ENCODE measurements around the gene JARID2.

Gene JARID2

DNA sequence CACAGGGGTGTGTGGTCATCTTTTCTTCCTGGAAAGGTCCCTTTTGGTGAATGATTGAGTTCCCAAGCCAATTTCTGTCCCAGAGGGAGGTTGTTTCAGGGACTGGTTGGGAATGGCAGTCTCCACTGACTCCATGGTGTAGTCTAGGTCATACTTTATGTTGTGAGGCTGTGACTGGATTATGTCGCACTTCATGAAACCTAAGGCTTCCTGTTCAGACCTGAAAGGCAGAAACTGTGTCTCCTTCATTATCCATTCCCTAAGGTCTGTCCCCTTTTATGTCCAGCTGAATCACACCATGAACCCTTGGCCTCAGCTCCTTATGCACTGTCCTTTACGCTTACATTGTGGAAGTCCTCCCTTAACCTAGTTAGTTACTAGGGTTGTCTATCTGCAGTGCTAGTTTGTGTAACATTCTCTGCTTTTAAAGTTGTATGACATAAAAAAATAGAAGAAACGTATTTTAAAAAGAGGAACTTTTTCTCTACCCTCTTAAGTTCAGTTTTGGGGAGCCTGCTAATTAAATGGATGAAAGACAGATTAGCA is 191.3 kb downstream of the JARID2 start:
- no peak for DNase-seq (ENCODE audit: low read depth in 2 of 2)

DNA sequence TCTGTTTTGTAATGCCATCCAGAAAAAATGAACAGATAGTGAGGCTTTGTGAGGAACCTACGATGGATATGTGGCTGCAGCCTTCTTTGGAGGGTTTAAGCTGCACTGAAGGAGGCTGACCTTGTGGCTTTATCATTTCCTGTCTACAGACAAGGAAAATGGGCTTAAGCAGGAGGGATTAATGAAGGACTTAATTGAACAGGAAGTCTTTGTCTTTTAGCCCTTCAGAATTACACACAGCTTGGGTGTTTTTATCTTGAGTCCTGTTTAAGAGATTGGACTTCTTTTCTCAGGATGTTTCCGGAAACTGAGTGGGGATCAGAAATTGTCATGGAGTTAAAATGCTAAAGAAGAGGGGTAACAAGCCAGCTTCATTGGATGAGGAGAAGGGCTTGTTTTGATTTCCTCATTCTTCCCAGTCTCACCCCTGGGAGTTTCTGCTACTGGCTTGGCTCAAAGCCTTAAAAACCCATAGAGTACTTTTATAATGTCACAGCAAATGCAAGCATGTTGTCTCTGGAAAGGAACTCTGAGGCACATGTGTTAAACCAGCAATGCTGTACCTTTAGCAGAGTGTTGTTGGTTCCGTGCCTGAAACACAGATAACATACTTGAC is 193.6 kb downstream of the JARID2 start:
- no peak for DNase-seq (ENCODE audit: low read depth in 2 of 2)

DNA sequence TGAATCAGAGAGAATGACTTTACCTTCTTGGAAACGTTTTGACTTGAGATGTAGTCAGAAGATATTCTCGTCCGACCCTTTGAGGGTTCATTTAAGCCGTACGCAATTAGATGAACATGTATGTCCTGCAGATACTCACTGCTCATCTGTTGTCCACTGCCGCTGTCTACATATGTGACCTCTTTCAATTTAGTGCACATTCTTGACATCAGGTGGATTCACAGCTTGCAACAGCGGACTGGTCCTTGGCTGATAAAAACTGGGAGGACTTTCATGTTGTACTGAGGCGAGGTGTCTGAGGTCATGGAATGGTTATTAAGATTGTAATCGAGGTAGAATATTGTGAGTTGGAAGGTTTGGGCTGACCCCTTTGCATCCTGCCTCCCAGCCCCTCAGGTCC is 194.2 kb downstream of the JARID2 start:
- no peak for DNase-seq (ENCODE audit: low read depth in 2 of 2)

DNA sequence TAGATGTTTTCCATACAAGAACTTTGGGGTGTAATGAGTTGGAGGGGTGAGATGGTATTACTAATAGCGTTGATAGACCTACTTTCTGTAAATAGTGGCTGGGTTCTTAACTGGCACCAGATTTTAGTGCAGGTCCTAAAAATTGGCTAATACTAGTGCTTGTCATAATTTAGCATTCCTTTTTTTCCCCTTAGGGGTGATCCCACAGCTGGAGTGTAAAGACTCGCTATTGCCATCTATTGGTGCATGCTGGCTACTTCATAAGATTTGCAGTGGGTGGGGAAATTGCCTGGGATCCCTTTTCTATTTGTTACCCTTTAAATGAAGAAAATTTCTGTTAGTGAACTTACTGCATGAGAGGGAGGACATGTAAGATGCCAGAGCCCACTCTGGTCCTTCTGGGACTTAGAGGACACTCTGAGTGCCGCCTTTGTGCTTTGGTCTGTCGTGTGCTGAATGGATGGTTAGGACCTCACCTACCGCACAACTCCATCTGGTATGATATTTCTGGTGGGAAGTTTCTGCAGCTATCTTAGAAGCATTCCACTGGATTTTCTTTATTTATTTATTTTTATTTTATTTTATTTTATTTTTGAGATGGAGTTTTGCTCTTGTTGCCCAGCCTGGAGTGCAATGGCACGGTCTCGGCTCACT is 195.5 kb downstream of the JARID2 start:
- DNase-seq (ENCODE audit: low read depth in 2 of 2): no peak

DNA sequence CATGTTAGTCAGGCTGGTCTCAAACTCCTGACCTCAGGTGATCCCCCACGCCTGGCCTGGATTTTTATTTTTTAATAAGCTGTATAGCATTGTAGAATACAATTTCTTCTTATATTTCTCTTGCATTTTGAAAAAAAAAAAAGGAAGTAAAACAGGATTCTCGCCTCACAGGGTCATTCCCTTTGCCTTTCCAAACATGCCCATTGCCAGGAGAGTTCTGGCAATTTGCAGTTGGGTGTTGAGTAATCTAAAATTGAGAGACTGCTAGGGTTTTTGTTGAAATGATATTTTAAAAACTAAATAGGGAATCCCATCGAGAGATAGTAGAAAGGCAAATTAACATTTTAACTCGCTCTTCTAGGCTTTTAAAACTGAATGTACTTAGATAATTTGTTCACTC is 196.1 kb downstream of the JARID2 start:
- DNase-seq (ENCODE audit: low read depth in 2 of 2): no peak

DNA sequence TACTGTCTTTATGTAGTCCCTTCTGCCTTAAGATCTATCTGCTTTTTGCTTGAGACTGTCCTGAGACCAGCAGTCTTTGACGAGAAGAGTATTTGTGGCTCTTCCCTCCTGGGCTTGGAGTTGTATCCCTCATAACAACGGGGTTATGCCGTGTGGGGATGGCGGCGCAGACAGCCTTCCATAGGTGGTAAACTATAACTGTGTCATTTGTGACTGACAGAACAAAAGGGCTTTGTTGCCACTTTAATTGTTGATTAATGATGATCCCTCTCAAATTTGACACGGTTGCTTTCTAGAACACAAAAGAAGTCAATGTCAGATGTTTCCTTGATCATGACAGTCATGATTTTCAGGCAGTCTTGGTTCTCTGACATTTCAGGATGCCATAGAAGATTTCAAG is 196.6 kb downstream of the JARID2 start:
- DNase-seq (ENCODE audit: low read depth in 2 of 2): no peak

DNA sequence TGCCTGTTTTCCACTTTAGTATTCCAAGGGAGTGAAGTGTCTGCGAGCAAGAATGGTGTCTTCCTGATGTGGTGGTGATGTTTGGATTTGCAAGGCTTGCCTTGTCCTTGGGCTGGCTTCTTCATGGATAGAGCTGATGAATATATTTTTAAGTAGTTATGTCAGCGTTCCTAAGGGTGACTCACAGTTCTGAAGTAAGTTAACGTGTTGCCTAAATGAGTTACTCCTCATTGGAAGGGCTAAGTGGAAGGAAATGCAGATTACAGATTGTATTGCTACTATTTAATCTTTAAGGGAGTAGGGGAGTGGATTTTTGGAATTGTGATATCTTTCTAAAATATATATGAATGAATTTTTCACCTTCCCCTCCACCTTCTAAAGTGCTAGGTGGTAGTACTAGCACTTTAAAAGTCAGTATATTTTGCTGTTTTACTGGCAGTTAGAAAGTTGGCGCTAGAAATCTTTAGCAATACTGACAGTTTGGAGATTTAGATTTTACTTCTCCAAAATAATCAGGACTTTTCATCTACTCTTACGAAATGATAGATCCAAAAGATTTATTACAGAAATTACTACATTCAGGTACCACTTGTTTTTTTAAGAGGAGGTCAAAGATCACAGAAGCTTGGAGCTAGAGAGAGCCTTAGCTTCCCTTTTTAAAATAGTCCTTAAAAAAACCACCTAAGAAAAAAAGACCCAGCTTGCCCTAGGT is 197.4 kb downstream of the JARID2 start:
- no peak for DNase-seq (ENCODE audit: low read depth in 2 of 2)

DNA sequence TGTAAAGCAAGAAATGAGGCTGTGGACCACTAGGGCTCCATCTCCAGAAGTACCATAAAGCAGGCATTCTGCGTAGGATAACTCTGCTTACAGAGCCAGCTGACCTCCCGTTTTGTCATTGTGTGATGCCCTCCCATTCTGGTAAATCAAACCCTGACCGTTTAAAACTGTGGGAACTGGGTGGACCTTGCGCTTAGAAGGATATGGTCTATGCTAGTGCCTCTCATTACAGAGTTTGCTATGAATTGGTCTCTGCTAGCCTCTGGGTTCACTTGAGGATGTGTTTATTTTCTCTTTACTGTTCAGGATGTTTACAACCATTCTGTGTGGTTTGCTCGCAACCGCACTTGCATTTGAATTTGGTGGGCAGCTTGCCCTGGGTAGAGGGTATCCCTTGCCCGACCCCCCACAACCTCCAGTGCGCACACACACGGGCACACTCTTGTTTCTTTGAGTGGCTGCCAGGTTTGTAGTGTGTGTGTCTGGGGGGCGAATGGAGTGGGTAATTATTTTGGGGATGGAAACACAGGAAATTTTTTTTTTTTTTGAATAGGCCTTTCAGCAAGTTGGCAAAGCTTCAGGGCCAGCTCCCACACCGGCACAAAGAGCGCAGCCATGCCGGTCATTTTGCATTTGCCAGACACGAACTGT is 198.3 kb downstream of the JARID2 start:
- no peak for DNase-seq (ENCODE audit: low read depth in 2 of 2)

DNA sequence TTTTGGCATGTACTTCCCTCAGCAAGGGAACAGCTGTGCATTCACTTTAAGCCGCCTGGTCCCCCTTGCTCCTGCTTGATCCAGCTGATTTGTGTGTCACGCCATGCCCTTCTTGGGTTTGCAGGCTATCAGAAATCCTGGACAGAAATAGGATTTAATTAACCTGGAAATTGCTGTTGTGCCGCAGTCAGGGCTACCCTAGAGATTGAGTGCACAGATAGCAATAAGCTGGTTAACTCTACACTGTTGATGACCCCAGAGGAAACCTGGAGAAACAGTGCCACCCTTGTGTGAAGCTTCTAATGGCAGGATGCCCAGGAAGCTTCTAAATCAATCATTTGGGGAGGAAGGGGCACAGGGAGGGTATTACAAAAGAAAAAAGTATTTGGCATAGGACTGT is 199.0 kb downstream of the JARID2 start:
- DNase-seq (ENCODE audit: low read depth in 2 of 2): no peak

DNA sequence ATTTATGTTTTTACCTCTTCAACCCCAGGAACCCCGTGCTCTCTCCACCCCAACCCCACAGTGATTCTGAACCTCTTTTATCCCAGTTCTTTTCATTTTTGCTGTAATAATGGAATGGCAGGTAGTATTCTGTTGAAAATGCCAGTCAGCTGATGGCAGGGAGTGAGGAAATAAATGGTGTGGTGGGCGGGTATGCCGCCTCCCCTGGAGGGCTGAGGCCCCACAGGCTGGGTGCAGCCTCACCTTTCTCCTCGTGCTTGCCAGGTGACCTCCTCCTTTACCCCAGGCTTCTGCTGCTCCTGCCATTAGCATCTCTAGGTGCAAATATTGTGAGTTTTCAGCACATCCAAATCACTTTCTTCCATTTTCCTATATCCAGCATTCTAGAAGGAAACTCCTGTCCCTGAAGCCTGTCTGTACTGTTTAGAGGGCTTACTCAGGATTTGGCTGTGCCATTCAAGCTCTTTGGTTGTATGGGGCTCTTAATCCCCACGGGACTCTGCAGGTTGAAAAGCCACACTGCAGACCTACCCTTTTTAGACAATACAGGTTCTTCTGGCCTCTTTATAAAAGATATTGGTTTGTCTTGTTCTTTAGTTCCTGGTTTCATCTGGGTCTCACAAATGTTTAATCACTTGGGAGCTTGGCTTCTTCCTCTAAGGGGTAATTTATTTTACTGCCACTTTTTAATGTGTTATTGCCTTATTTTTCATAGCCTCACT is 201.8 kb downstream of the JARID2 start:
- DNase-seq (ENCODE audit: low read depth in 2 of 2): no peak

DNA sequence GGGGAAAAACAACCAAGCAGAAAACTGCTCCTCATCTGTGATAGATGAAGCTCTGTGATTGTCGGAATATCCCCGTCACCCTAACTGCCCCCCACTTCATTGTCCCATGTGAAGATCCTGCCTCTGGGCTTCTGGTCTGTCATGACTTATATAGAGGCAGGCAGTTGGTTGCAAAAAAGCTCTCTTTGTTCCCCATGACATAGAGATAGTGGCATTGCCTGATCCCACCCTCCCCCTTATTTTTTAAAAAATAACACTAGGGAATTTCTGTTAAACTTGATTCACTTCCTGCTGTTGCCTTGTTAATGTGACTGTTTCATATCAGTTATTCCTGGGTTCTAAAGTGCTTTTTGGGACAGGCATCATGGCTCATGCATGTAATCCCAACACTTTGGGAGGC is 203.1 kb downstream of the JARID2 start:
- DNase-seq (ENCODE audit: low read depth in 2 of 2): no peak

DNA sequence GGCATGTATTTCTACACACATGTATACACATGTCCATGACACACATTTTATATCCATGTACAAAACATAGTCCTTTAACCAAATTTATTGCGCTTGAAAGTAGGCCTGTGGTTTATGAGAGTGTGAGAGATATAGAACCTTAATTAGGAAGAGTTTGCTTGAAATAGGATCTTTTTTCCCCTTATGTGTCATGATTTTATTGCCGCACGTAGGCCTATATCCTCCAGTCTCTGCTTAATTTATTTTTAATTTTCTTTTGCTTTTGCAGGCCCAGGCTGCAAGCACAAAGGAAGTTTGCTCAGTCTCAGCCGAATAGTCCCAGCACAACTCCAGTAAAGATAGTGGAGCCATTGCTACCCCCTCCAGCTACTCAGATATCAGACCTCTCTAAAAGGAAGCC is 205.9 kb downstream of the JARID2 start:
- no peak for DNase-seq (ENCODE audit: low read depth in 2 of 2)

DNA sequence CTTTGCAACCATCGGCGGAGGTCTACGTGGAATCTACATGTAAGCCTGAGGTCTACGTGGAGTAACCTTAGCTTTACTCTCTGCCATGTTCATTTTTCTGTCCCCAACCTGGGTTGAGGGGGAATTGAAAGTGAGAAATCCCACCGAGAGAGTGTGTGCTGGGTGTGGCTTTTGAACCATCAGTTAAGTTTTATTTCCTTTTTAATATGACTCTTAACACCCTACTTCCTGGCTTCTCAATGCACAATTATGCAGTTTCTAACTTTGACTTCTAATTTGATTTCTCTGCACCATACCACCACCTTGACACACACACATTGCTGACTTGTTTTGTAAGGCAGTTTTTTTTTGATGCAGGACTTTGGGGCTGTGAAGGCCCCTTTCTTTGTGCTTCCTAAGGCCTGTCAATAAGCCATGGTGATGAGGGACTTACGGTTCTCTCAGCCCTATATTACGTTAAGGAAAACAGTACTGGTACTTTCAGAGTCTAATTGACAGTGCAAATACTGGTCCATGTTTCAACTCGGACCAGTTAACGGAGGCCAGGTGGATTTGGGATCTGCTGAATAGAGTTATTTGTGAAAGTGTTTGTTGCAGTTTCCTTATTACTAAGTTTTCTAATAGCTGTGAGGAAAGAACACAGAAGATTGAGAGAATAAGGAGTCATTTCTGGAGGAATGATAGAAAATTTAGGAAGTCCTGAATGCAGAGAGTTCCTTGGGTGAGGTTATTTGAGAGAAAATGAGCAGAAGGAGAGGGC is 206.5 kb downstream of the JARID2 start:
- DNase-seq (ENCODE audit: low read depth in 2 of 2): no peak

DNA sequence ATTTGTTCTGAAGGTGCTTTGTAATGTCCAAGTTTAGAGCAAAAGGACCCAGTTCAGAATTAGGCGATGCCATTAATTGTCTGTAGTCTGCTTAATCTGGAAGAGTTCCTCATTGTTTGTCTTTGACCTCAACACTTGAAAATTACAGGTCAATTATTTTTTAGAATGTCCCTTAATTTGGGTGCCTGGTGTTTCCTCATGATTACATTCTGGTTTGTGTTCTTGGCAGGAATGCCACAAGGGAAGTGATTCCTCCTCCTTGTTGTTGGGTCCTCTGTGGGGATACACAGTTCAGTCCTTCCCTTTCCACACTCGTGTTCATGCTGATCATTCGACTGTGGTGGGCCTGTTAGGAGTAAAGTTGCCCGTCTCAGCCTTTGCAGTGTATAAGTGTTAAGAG is 207.3 kb downstream of the JARID2 start:
- DNase-seq (ENCODE audit: low read depth in 2 of 2): no peak

DNA sequence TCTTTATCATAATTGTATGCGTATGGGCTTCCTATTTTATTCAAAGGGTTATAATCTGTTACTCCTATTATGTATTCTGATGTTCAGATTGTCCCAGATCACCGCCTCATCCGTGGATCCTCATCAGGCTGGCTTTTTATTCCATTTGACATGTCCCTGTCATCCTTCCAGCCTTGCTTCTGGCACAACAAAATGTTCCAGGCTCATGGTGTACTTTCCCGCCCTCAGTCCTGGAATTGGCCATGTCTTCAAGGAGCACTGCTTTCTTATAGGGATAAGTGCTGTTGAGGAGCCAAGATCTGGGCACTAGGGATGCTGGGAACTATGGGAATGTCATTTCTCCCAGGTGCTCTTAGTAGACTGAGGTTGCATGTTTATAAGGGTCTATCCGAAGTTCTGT is 207.8 kb downstream of the JARID2 start:
- DNase-seq (ENCODE audit: low read depth in 2 of 2): no peak

DNA sequence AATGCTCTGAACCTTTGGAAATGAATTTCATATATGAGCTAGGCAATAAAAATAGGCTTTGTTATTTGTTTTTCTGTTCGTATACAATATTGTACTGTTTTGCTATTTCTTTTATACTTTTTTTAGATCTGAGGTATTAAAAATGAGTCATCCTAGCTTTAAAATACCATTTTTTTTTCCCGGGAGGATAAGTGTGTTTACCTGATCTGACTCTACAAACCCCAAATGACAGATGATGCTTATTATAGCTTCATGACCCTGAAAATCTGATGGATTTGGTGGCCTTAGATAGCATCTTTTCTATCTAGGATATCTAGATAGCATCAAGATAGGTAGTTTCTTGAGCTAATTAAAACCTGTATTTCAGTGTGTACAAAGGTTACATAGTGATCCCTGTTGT is 210.6 kb downstream of the JARID2 start:
- DNase-seq (ENCODE audit: low read depth in 2 of 2): no peak

DNA sequence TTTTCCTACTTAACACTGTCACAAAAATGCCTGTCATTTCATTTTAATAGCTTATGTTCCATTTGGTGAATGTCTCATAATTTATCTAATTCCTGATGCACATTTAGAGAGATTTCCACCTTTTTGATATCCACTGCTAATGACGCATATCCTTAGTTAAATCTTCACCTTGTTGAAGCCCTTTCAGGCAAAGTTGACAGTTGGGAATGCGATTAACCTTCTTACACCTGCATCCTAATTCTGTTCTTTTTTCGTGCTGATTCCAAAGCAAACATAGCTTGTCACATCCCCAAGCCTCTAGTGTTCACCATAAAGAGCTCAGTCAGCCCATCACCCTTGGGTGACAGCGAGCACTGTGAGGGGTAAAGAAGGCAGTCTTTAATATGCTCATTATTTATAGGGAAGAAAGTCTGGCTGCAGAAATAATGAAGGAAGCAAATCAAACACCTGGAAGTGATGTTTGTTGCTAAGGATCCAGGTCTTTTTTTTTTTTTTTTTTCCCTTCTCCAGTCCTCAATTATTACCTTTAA is 211.3 kb downstream of the JARID2 start:
- DNase-seq (ENCODE audit: low read depth in 2 of 2): no peak

DNA sequence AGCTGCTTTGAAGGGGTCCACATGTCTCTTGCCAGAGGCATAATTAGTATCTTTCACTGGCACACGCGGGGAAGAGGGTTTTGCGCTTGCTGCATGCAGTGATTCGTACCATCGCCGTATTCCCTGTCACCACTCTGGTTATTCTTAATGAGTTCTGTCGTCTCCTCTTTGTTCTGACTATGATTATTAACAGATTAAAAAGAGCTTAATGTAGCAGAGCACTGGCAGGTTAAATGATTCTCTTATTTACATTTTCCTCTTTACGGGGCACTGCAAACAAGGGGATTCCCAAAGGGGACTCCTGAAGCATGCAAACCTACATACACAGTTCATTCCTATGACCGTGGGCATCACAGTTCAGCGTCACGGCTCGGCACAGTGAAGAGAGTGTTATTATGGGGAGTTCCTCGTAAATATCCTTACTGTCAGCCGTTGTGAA is 212.2 kb downstream of the JARID2 start:
- DNase-seq (ENCODE audit: low read depth in 2 of 2): no peak

DNA sequence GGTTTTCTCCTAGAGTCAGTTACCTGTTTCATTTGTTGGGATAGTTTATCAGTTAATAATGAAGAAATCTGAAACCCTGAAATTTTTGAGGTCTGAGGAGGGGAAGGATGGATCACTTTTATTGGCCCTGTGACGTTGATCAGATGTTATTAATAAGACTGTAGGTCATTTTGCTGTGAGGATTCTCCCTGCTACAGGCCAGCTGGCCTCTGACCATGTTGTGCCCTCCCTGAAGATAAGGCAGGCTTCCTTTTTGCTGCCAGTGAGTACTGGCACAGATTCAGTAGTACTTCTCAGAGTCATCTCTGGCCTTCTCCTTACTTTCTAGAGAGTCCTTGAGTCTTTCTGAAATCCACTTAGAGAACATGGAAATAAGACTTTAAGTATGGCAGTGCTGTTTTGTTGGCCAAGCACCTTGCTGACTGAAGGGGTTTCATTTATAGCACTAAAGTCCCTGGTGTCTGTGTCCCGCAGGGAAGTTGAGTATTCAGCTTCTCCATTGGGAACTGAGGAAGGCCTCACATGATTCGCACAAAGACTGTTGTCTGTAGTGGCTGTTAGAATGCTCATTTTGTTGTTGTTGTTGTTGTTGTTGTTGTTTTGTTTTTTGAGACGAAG is 214.3 kb downstream of the JARID2 start:
- no peak for DNase-seq (ENCODE audit: low read depth in 2 of 2)
